Neutrophil (primary cell): ENCODE results near the gene SULT1C2.
"Not testable (repeated sequence)": the region's sequence is repeated elsewhere in the genome, so short reads cannot be mapped to it uniquely, and the experiment has no call there.

ENCODE experiments used
- H3K27ac ChIP-seq: fragments of 200-600 bp; sonication (generic); 2 replicates; pipeline ENCODE4 v1.5.1; 2016; ENCODE audit warnings: mild to moderate bottlenecking, moderate library complexity
- H3K27me3 ChIP-seq: fragments of 200-600 bp; sonication (generic); 2 replicates; pipeline ENCODE4 v1.6.0; 2016; ENCODE audit warnings: mild to moderate bottlenecking
- H3K36me3 ChIP-seq: fragments of 200-600 bp; sonication (generic); 2 replicates; pipeline ENCODE4 v1.5.1; 2017
- H3K4me1 ChIP-seq, 2 experiments: fragments of 200-600 bp in 1 of 2; sonication (generic) in 1 of 2; 1 replicate in 1 of 2; 2 replicates in 1 of 2; pipeline versions ENCODE4 v1.5.1 to v1.6.1; 2013 to 2016; ENCODE audit warnings: low read depth in 1 of 2, low read length in 1 of 2, mild to moderate bottlenecking in 1 of 2, moderate library complexity in 1 of 2; ENCODE audit not compliant: control insufficient read depth in 1 of 2, insufficient read depth in 1 of 2
- H3K4me3 ChIP-seq, 2 experiments: fragments of 200-600 bp in 1 of 2; sonication (generic) in 1 of 2; 1 replicate in 1 of 2; 2 replicates in 1 of 2; pipeline ENCODE4 v1.5.1; 2013 to 2016; ENCODE audit warnings: low read depth in 1 of 2, low read length in 1 of 2, mild to moderate bottlenecking in 1 of 2, moderate library complexity in 1 of 2
- H3K9me3 ChIP-seq: fragments of 200-600 bp; sonication (generic); 2 replicates; pipeline ENCODE4 v1.5.1; 2016
- CTCF ChIP-seq: fragments of 200-600 bp; sonication (generic); IDR thresholded peaks from 2 replicates; pipeline ENCODE4 v1.5.1; 2016; ENCODE audit warnings: antibody characterized with exemption

Gene SULT1C2

GRCh38 chr2:108278631-108279030, 10.1 kb upstream of the SULT1C2 start:
- Histone ChIP-seq H3K4me3 (no peak overlapping the region), H3K4me1 (no peaks in the 10 kb centered on the region), H3K36me3 (no peaks in the 10 kb centered on the region), H3K27ac (no peak overlapping the region), H3K27me3 (no peaks in the 10 kb centered on the region), H3K9me3 (no peaks in the 10 kb centered on the region)
- no peak for TF ChIP-seq CTCF

GRCh38 chr2:108279468-108279867, 9.2 kb upstream of the SULT1C2 start:
- Histone ChIP-seq H3K36me3 (no peaks in the 10 kb centered on the region), H3K9me3 (no peaks in the 10 kb centered on the region), H3K27ac (no peak overlapping the region), H3K27me3 (no peaks in the 10 kb centered on the region), H3K4me1 (no peaks in the 10 kb centered on the region), H3K4me3 (no peak overlapping the region)
- no peak for TF ChIP-seq CTCF

GRCh38 chr2:108280466-108280865, 8.2 kb upstream of the SULT1C2 start:
- Histone ChIP-seq H3K36me3 (no peaks in the 10 kb centered on the region), H3K4me1 (no peaks in the 10 kb centered on the region), H3K9me3 (no peaks in the 10 kb centered on the region), H3K27ac (no peak overlapping the region), H3K4me3 (no peak overlapping the region), H3K27me3 (no peaks in the 10 kb centered on the region)
- TF ChIP-seq CTCF, result no peak

GRCh38 chr2:108284566-108284965, 4.1 kb upstream of the SULT1C2 start:
- not testable (repeated sequence) for H3K36me3 ChIP-seq, H3K9me3 ChIP-seq, H3K27me3 ChIP-seq, H3K4me3 ChIP-seq, H3K4me1 ChIP-seq, H3K27ac ChIP-seq

GRCh38 chr2:108285616-108286015, 3.1 kb upstream of the SULT1C2 start:
- TF ChIP-seq CTCF, result no peak
- Histone ChIP-seq H3K9me3 (no peaks in the 10 kb centered on the region), H3K27me3 (no peaks in the 10 kb centered on the region), H3K36me3 (no peaks in the 10 kb centered on the region), H3K4me3 (no peak overlapping the region), H3K4me1 (no peaks in the 10 kb centered on the region), H3K27ac (no peak overlapping the region)

GRCh38 chr2:108287169-108287568, 1.5 kb upstream of the SULT1C2 start:
- no peak for TF ChIP-seq CTCF
- Histone ChIP-seq H3K27me3 (no peaks in the 10 kb centered on the region), H3K36me3 (no peaks in the 10 kb centered on the region), H3K4me1 (no peaks in the 10 kb centered on the region), H3K27ac (no peak overlapping the region), H3K4me3 (no peak overlapping the region), H3K9me3 (no peaks in the 10 kb centered on the region)
